Naive thymus-derived CD4-positive, alpha-beta T cell (primary cell): ENCODE data around the gene FGD3. TPM values are rescaled to one million over a fixed set of nuclear protein-coding genes. Genes with fewer than 3 reads are reported as not detected.

Experiments
- ATAC-seq: fragments of 150-1000 bp; cut with Tn5 transposase; 2 replicates; pipeline ENCODE4 v1.10.0; 2021; ENCODE audit warnings: mild to moderate bottlenecking, moderate library complexity
- CTCF ChIA-PET: fragments of 350-600 bp; sonication (Branson Sonifier 250); formaldehyde crosslinking; loops from one replicate; lab custom pipeline; 2021; ENCODE audit warnings: antibody characterized with exemption; lab: Charles Lee
- POLR2A ChIA-PET: fragments of 350-600 bp; sonication (Branson Sonifier 250); formaldehyde crosslinking; loops from one replicate; lab custom pipeline; 2021; ENCODE audit warnings: antibody characterized with exemption, inconsistent platforms; lab: Charles Lee
- DNase-seq, 9 donors: peaks; one replicate each; pipeline versions ENCODE4 v3.0.0 to v3.0.0-alpha.2; 2020 to 2022; ENCODE audit warnings: mixed read lengths in 1 of 9
- H3K27ac ChIP-seq: one replicate; pipeline ENCODE4 v1.7.0; 2013; ENCODE audit warnings: mild to moderate bottlenecking, low read depth, low read length, moderate library complexity
- H3K27me3 ChIP-seq, 2 donors: one replicate each; pipeline ENCODE4 v1.7.0; 2013; ENCODE audit warnings: low read length in 2 of 2, mild to moderate bottlenecking in 2 of 2, moderate library complexity in 2 of 2; ENCODE audit not compliant: control insufficient read depth in 2 of 2, insufficient read depth in 2 of 2
- H3K36me3 ChIP-seq, 3 experiments: 1 replicate in 2 of 3; 2 replicates in 1 of 3; pipeline ENCODE4 v1.7.0; 2013; ENCODE audit warnings: low read length in 3 of 3, mild to moderate bottlenecking in 3 of 3, moderate library complexity in 1 of 3; ENCODE audit not compliant: insufficient read depth in 3 of 3, control insufficient read depth in 2 of 3
- H3K4me1 ChIP-seq, 2 donors: one replicate each; pipeline ENCODE4 v1.7.0; 2013; ENCODE audit warnings: low read length in 2 of 2, mild to moderate bottlenecking in 2 of 2, moderate library complexity in 1 of 2; ENCODE audit not compliant: control insufficient read depth in 2 of 2, insufficient read depth in 2 of 2
- H3K4me3 ChIP-seq: 2 replicates; pipeline ENCODE4 v1.7.0; 2013; ENCODE audit warnings: mild to moderate bottlenecking, low read length
- H3K9me3 ChIP-seq, 3 experiments: 1 replicate in 2 of 3; 2 replicates in 1 of 3; pipeline ENCODE4 v1.7.0; 2013; ENCODE audit warnings: low read length in 3 of 3; ENCODE audit not compliant: control insufficient read depth in 2 of 3
- H3K27ac Mint-ChIP-seq, 9 donors: one replicate each; pipeline ENCODE4 v1.8.0; 2020 to 2022; ENCODE audit warnings: mixed read lengths in 9 of 9, mild to moderate bottlenecking in 8 of 9, moderate library complexity in 5 of 9, inconsistent platforms in 2 of 9
- H3K27me3 Mint-ChIP-seq, 5 donors: one replicate each; pipeline ENCODE4 v1.8.0; 2021 to 2022; ENCODE audit warnings: mixed read lengths in 5 of 5, mild to moderate bottlenecking in 1 of 5
- H3K36me3 Mint-ChIP-seq, 5 donors: one replicate each; pipeline ENCODE4 v1.8.0; 2020 to 2022; ENCODE audit warnings: mixed read lengths in 5 of 5, mild to moderate bottlenecking in 3 of 5, inconsistent platforms in 1 of 5
- H3K4me1 Mint-ChIP-seq, 7 donors: one replicate each; pipeline ENCODE4 v1.8.0; 2020 to 2022; ENCODE audit warnings: mixed read lengths in 7 of 7, mild to moderate bottlenecking in 3 of 7, inconsistent platforms in 1 of 7
- H3K4me3 Mint-ChIP-seq, 10 donors: one replicate each; pipeline ENCODE4 v1.8.0; 2020 to 2022; ENCODE audit warnings: mild to moderate bottlenecking in 10 of 10, mixed read lengths in 10 of 10, moderate library complexity in 6 of 10, inconsistent platforms in 2 of 10
- H3K9me3 Mint-ChIP-seq, 11 donors: one replicate each; pipeline ENCODE4 v1.8.0; 2020 to 2022; ENCODE audit warnings: mixed read lengths in 11 of 11, mild to moderate bottlenecking in 4 of 11, inconsistent platforms in 1 of 11, moderate library complexity in 1 of 11
- intact Hi-C, 2 donors: fragments of 100-400 bp; cut with micrococcal nuclease; formaldehyde crosslinking; loops; one replicate each; pipeline ENCODE4 v1.15.1; 2023
- polyA plus RNA-seq, 2 donors: library from polyadenylated mRNA; unstranded; fragments of 300-500 nt; fragmentation: Illumina TruSeq; gene quantifications; one replicate each; pipeline ENCODE4 v1.2.3, GENCODE V29; 2021
- total RNA-seq, 6 experiments: library from RNA in 5 of 6; stranded (reverse) in 5 of 6; gene quantifications; 1 replicate in 5 of 6; 2 replicates in 1 of 6; pipeline ENCODE4 v1.2.3 and lab custom pipeline; 2021 to 2026

The FGD3 gene
- total and polyA plus RNA-seq, 7 experiments from 2014 or later = 114 to 341 (median 193) TPM

- intact Hi-C loops = no loop called here
- no peak for DNase-seq
- POLR2A ChIA-PET = interaction anchor here (0.7 to 19.6 kb wide), 6 partner anchors 10 to 56 kb away, joined by 3 to 365 read pairs (median 52); partner anchors contain the start of gene SUSD3
- H3K4me3 ChIP-seq = no peak overlapping the region
- H3K4me1 ChIP-seq = peaks cover 37 to 74% of the 10 kb centered on the region in 2 donors
- peak overlapping the region in 2 of 10 donors; percentile 12 to 13 for H3K4me3 Mint-ChIP-seq
- no peaks in the 10 kb centered on the region for H3K27me3 ChIP-seq
- peaks cover 30 to 92% (median 37%) of the 10 kb centered on the region in 3 experiments for H3K36me3 ChIP-seq
- H3K9me3 Mint-ChIP-seq = peaks cover 0 to 1% (median 0%) of the 10 kb centered on the region in 11 donors
- no peaks in the 10 kb centered on the region for H3K27me3 Mint-ChIP-seq
- H3K27ac ChIP-seq = peak overlapping the region; percentile 90
- ATAC-seq = no peak
- peak overlapping the region; percentile 62 to 100 (median 98) for H3K27ac Mint-ChIP-seq
- CTCF ChIA-PET = interaction anchor here (1.2 kb wide), 1 partner anchor 68 kb away, joined by 3 read pairs; no protein-coding TSS in a partner anchor
- H3K4me1 Mint-ChIP-seq = peaks cover 42 to 93% (median 79%) of the 10 kb centered on the region in 7 donors
- H3K9me3 ChIP-seq = no peaks in the 10 kb centered on the region
- peaks cover 8 to 52% (median 36%) of the 10 kb centered on the region in 5 donors for H3K36me3 Mint-ChIP-seq
Measured at GRCh38 chr9:93022066-93022465, 74.7 kb downstream of the FGD3 start.

GRCh38 chr9:93022721-93023520 is 75.6 kb downstream of the FGD3 start:
- H3K9me3 Mint-ChIP-seq = peaks cover 0 to 1% (median 0%) of the 10 kb centered on the region in 11 donors
- H3K4me1 Mint-ChIP-seq = peaks cover 48 to 96% (median 82%) of the 10 kb centered on the region in 7 donors
- Histone ChIP-seq H3K36me3 (peaks cover 30 to 83% (median 31%) of the 10 kb centered on the region in 3 experiments), H3K9me3 (no peaks in the 10 kb centered on the region), H3K27ac (peak overlapping the region; percentile 90), H3K27me3 (no peaks in the 10 kb centered on the region), H3K4me3 (no peak overlapping the region), H3K4me1 (peaks cover 45 to 82% of the 10 kb centered on the region in 2 donors)
- no peaks in the 10 kb centered on the region for H3K27me3 Mint-ChIP-seq
- H3K4me3 Mint-ChIP-seq = peak overlapping the region in 4 of 10 donors; percentile 51 to 89 (median 62)
- POLR2A ChIA-PET = interaction anchor here (0.9 to 19.6 kb wide), 7 partner anchors 11 to 84 kb away, joined by 3 to 365 read pairs (median 21); partner anchors contain the start of gene SUSD3
- DNase-seq (no peak), ATAC-seq (no peak)
- peak overlapping the region; percentile 63 to 100 (median 98) for H3K27ac Mint-ChIP-seq
- CTCF ChIA-PET = interaction anchor here (0.8 to 1.2 kb wide), 2 partner anchors 33 to 69 kb away, joined by 3 read pairs; no protein-coding TSS in a partner anchor
- H3K36me3 Mint-ChIP-seq = peaks cover 8 to 51% (median 34%) of the 10 kb centered on the region in 5 donors
- intact Hi-C loops = no loop called here

DNA sequence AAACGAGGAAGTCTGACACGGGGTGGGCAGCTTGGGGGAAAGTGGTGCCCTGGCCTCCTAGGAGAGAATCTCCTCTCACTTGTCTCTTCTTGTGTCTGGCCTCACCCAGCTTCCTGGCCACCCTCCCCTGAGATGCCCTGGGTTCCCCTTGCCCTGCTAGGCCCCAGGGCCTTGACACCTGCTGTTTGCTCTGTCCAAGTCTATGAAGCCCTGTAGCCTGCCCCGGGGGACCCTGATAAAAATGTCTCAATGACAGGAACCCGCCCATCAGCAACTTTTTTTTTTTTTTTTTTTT is 76.1 kb downstream of the FGD3 start:
- peaks cover 8 to 45% (median 33%) of the 10 kb centered on the region in 5 donors for H3K36me3 Mint-ChIP-seq
- CTCF ChIA-PET = interaction anchor here (0.8 kb wide), 1 partner anchor 33 kb away, joined by 3 read pairs; no protein-coding TSS in a partner anchor
- H3K9me3 ChIP-seq = no peaks in the 10 kb centered on the region
- H3K9me3 Mint-ChIP-seq = peaks cover 0 to under 1% (median 0%) of the 10 kb centered on the region in 11 donors
- peak overlapping the region in 3 of 10 donors; percentile 51 to 89 (median 72) for H3K4me3 Mint-ChIP-seq
- peaks cover 47 to 85% of the 10 kb centered on the region in 2 donors for H3K4me1 ChIP-seq
- no peak for ATAC-seq
- H3K27me3 ChIP-seq = no peaks in the 10 kb centered on the region
- peak overlapping the region; percentile 90 for H3K27ac ChIP-seq
- peaks cover 51 to 96% (median 82%) of the 10 kb centered on the region in 7 donors for H3K4me1 Mint-ChIP-seq
- H3K27ac Mint-ChIP-seq = peak overlapping the region; percentile 63 to 100 (median 98)
- peaks cover 29 to 78% (median 30%) of the 10 kb centered on the region in 3 experiments for H3K36me3 ChIP-seq
- no peaks in the 10 kb centered on the region for H3K27me3 Mint-ChIP-seq
- no peak overlapping the region for H3K4me3 ChIP-seq
- intact Hi-C loops = no loop called here
- POLR2A ChIA-PET = interaction anchor here (0.7 to 19.6 kb wide), 8 partner anchors 11 to 84 kb away, joined by 3 to 365 read pairs (median 13); partner anchors contain the start of gene SUSD3
- DNase-seq = no peak

- H3K4me3 ChIP-seq = no peak overlapping the region
- peaks cover 47 to 94% (median 79%) of the 10 kb centered on the region in 7 donors for H3K4me1 Mint-ChIP-seq
Measured at GRCh38 chr9:93024646-93024910, 77.3 kb downstream of the FGD3 start.

GRCh38 chr9:93024986-93025630 is 77.8 kb downstream of the FGD3 start:
- H3K9me3 Mint-ChIP-seq = peaks cover 0 to 1% (median 0%) of the 10 kb centered on the region in 11 donors
- Histone ChIP-seq H3K27ac (peak overlapping the region; percentile 90), H3K4me1 (peaks cover 61 to 90% of the 10 kb centered on the region in 2 donors), H3K4me3 (no peak overlapping the region), H3K9me3 (no peaks in the 10 kb centered on the region), H3K36me3 (peaks cover 22 to 67% (median 24%) of the 10 kb centered on the region in 3 experiments), H3K27me3 (no peaks in the 10 kb centered on the region)
- ATAC-seq = no peak
- no peaks in the 10 kb centered on the region for H3K27me3 Mint-ChIP-seq
- peaks cover 7 to 43% (median 32%) of the 10 kb centered on the region in 5 donors for H3K36me3 Mint-ChIP-seq
- peak overlapping the region; percentile 95 to 100 (median 98) for H3K27ac Mint-ChIP-seq
- intact Hi-C loops = no loop called here
- DNase-seq = peak in 6 of 9 donors; percentile 42 to 65 (median 52)
- peaks cover 50 to 94% (median 81%) of the 10 kb centered on the region in 7 donors for H3K4me1 Mint-ChIP-seq
- peak overlapping the region; percentile 60 to 89 (median 77) for H3K4me3 Mint-ChIP-seq
- CTCF ChIA-PET = interaction anchor here (0.7 to 2.5 kb wide), 12 partner anchors 10 to 174 kb away, joined by 3 to 11 read pairs (median 5); no protein-coding TSS in a partner anchor
- POLR2A ChIA-PET = interaction anchor here (0.7 to 19.6 kb wide), 21 partner anchors 9 to 255 kb away, joined by 3 to 365 read pairs (median 5); partner anchors contain the start of genes CARD19, NINJ1 and SUSD3

More at GRCh38 chr9:93024646-93024910, 77.3 kb downstream of the FGD3 start:
- intact Hi-C loops = no loop called here
- Histone ChIP-seq H3K27ac (peak overlapping the region; percentile 90), H3K4me1 (peaks cover 58 to 90% of the 10 kb centered on the region in 2 donors), H3K9me3 (no peaks in the 10 kb centered on the region), H3K27me3 (no peaks in the 10 kb centered on the region), H3K36me3 (peaks cover 23 to 67% (median 27%) of the 10 kb centered on the region in 3 experiments)
- ATAC-seq (no peak), DNase-seq (no peak)
- peaks cover 6 to 39% (median 30%) of the 10 kb centered on the region in 5 donors for H3K36me3 Mint-ChIP-seq
- H3K9me3 Mint-ChIP-seq = peaks cover 0 to 1% (median 0%) of the 10 kb centered on the region in 11 donors
- peak overlapping the region; percentile 95 to 100 (median 98) for H3K27ac Mint-ChIP-seq
- POLR2A ChIA-PET = interaction anchor here (0.9 to 19.6 kb wide), 16 partner anchors 9 to 109 kb away, joined by 3 to 365 read pairs (median 5); partner anchors contain the start of genes NINJ1 and SUSD3
- no peaks in the 10 kb centered on the region for H3K27me3 Mint-ChIP-seq
- H3K4me3 Mint-ChIP-seq = peak overlapping the region in 8 of 10 donors; percentile 12 to 89 (median 48)
- CTCF ChIA-PET = interaction anchor here (0.6 to 2.5 kb wide), 11 partner anchors 10 to 174 kb away, joined by 3 to 11 read pairs (median 5); no protein-coding TSS in a partner anchor
